Kidney (tissue), 14 donors: ENCODE data around the gene IFNA4. TPM values are rescaled to one million over a fixed set of nuclear protein-coding genes. Genes with fewer than 3 reads are reported as not detected.

Experiments used
- DNase-seq, 5 donors: peaks; one replicate each; pipeline ENCODE4 v3.0.0-alpha.2; 2013 to 2020
- FAIRE-seq: peaks from 2 replicates; lab custom pipeline; 2012; peaks lifted over from hg19 to GRCh38; lab: Jason Lieb, UNC
- H3K27ac ChIP-seq, 2 donors: one replicate each; pipeline ENCODE4 v1.7.0; 2013; ENCODE audit warnings: low read depth in 2 of 2, low read length in 2 of 2, inconsistent platforms in 1 of 2
- H3K27me3 ChIP-seq: one replicate; pipeline ENCODE4 v1.7.1; 2013; ENCODE audit warnings: low read length, inconsistent platforms; ENCODE audit not compliant: control insufficient read depth, insufficient read depth
- H3K36me3 ChIP-seq, 3 donors: one replicate each; pipeline versions ENCODE4 v1.7.0 to v1.7.1; 2013; ENCODE audit warnings: low read length in 3 of 3, control low read depth in 1 of 3, inconsistent platforms in 1 of 3; ENCODE audit not compliant: insufficient read depth in 3 of 3, control insufficient read depth in 2 of 3
- H3K4me1 ChIP-seq, 3 donors: one replicate each; pipeline versions ENCODE4 v1.7.0 to v1.7.1; 2013; ENCODE audit warnings: low read length in 3 of 3, inconsistent platforms in 1 of 3, low read depth in 1 of 3; ENCODE audit not compliant: control insufficient read depth in 2 of 3, insufficient read depth in 2 of 3
- H3K4me3 ChIP-seq, 3 donors: one replicate each; pipeline versions ENCODE4 v1.7.0 to v1.8.1; 2013; ENCODE audit warnings: low read length in 3 of 3, control low read depth in 1 of 3, inconsistent platforms in 1 of 3
- H3K9ac ChIP-seq, 3 donors: one replicate each; pipeline versions ENCODE4 v1.7.0 to v1.7.1; 2013; ENCODE audit warnings: low read length in 3 of 3, control low read depth in 1 of 3, inconsistent platforms in 1 of 3
- H3K9me3 ChIP-seq, 3 donors: one replicate each; pipeline versions ENCODE4 v1.7.0 to v1.7.1; 2013; ENCODE audit warnings: low read length in 3 of 3, control low read depth in 1 of 3, inconsistent platforms in 1 of 3; ENCODE audit not compliant: control insufficient read depth in 2 of 3, insufficient read depth in 1 of 3
- intact Hi-C: fragments of 100-400 bp; cut with DNase I; formaldehyde crosslinking; loops from one replicate; pipeline ENCODE4 v1.11.1; 2022
- polyA plus RNA-seq: library from polyadenylated mRNA; stranded (reverse); fragments of 350-450 nt; fragmentation: Illumina TruSeq; extraction: RNeasy Lipid Tissue Mini Kit (QIAGEN cat#74804); gene quantifications from one replicate; pipeline ENCODE4 v1.2.3, GENCODE V29; 2014; ENCODE audit warnings: low read depth, low replicate concordance; ENCODE audit not compliant: insufficient read depth
- total RNA-seq: library from RNA; stranded (reverse); fragmentation: NEBNext Ultra II Directional; extraction: Animal tissue kit (Norgen Biotek cat#: 25700); gene quantifications from one replicate; pipeline ENCODE4 v1.2.1, GENCODE V29; 2021
- TF ChIP-seq, protein P1 (sequence below): IDR thresholded peaks from 3 replicates; pipeline ENCODE4 v1.5.1; 2012; ENCODE audit warnings: mild to moderate bottlenecking, moderate library complexity, borderline replicate concordance; ENCODE audit not compliant: insufficient read depth; ENCODE audit errors: extremely low read depth
- donor health status: control.
- donor health status: control.
- donor health status: control.
- donor health status: control.
- donor health status: control.
- donor health status: DM: yes; HTN: yes; CAD: no.
- donor health status: Normal renal cell carcinoma (clear cell type).

Gene IFNA4
- total and polyA plus RNA-seq, 2 donors from 2014 or later = not detected

DNA sequence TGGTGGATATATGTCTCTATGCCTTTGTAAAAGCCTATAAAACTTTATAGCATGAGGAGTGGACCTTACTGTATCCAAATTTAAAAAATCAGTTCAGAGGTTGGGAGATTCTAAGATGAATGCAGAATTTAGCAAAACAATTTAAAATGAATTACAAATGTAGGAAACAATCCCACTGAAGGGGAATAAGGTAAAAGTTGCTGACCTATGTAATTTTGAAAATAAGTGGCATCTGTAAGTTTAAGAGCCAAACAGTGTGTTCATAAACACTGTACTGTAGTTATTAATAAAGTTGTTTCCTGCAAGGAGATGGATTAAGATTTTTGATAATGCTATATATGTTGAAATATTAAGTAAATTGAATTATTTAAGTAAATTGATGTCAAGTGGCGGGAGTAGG, 50.4 kb downstream of the IFNA4 start:
- intact Hi-C loops = no loop called here
- TF ChIP-seq, protein P1, sequence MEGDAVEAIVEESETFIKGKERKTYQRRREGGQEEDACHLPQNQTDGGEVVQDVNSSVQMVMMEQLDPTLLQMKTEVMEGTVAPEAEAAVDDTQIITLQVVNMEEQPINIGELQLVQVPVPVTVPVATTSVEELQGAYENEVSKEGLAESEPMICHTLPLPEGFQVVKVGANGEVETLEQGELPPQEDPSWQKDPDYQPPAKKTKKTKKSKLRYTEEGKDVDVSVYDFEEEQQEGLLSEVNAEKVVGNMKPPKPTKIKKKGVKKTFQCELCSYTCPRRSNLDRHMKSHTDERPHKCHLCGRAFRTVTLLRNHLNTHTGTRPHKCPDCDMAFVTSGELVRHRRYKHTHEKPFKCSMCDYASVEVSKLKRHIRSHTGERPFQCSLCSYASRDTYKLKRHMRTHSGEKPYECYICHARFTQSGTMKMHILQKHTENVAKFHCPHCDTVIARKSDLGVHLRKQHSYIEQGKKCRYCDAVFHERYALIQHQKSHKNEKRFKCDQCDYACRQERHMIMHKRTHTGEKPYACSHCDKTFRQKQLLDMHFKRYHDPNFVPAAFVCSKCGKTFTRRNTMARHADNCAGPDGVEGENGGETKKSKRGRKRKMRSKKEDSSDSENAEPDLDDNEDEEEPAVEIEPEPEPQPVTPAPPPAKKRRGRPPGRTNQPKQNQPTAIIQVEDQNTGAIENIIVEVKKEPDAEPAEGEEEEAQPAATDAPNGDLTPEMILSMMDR = no peak
- Histone ChIP-seq H3K4me3 (no peak overlapping the region), H3K36me3 (no peaks in the 10 kb centered on the region), H3K9me3 (no peaks in the 10 kb centered on the region), H3K27me3 (no peaks in the 10 kb centered on the region), H3K9ac (no peak overlapping the region), H3K27ac (no peak overlapping the region), H3K4me1 (no peaks in the 10 kb centered on the region)
- FAIRE-seq (no peak), DNase-seq (no peak)

Other genes with a start within 250 kb of the IFNA4 start
- gene HACD4, start 155.9 kb downstream of the IFNA4 start, total RNA-seq = 2.9 TPM
- 1.3 TPM for gene HACD4, start 155.9 kb downstream of the IFNA4 start, polyA plus RNA-seq
- not detected for gene IFNB1, start 109.6 kb downstream of the IFNA4 start, total RNA-seq
- not detected for gene IFNB1, start 109.6 kb downstream of the IFNA4 start, polyA plus RNA-seq
- gene IFNW1, start 45.8 kb downstream of the IFNA4 start, total RNA-seq = not detected
- not detected for gene IFNW1, start 45.8 kb downstream of the IFNA4 start, polyA plus RNA-seq
- not detected for gene IFNA21, start 20.9 kb downstream of the IFNA4 start, total RNA-seq
- gene IFNA21, start 20.9 kb downstream of the IFNA4 start, polyA plus RNA-seq = not detected
- gene IFNA7, start 14.6 kb upstream of the IFNA4 start, total RNA-seq = not detected
- not detected for gene IFNA7, start 14.6 kb upstream of the IFNA4 start, polyA plus RNA-seq
- not detected for gene IFNA10, start 19.6 kb upstream of the IFNA4 start, total RNA-seq
- gene IFNA10, start 19.6 kb upstream of the IFNA4 start, polyA plus RNA-seq = not detected
- gene IFNA16, start 29.7 kb upstream of the IFNA4 start, total RNA-seq = not detected
- not detected for gene IFNA16, start 29.7 kb upstream of the IFNA4 start, polyA plus RNA-seq
- gene IFNA17, start 40.6 kb upstream of the IFNA4 start, total RNA-seq = not detected
- not detected for gene IFNA17, start 40.6 kb upstream of the IFNA4 start, polyA plus RNA-seq
- not detected for gene IFNA14, start 52.4 kb upstream of the IFNA4 start, total RNA-seq
- gene IFNA14, start 52.4 kb upstream of the IFNA4 start, polyA plus RNA-seq = not detected
- not detected for gene IFNA5, start 117.7 kb upstream of the IFNA4 start, total RNA-seq
- gene IFNA5, start 117.7 kb upstream of the IFNA4 start, polyA plus RNA-seq = not detected
- gene KLHL9, start 147.8 kb upstream of the IFNA4 start, total RNA-seq = 30.5 TPM
- gene KLHL9, start 147.8 kb upstream of the IFNA4 start, polyA plus RNA-seq = 10.4 TPM
- gene IFNA6, start 163.3 kb upstream of the IFNA4 start, total RNA-seq = not detected
- gene IFNA6, start 163.3 kb upstream of the IFNA4 start, polyA plus RNA-seq = not detected
- gene IFNA13, start 180.5 kb upstream of the IFNA4 start, total RNA-seq = not detected
- not detected for gene IFNA13, start 180.5 kb upstream of the IFNA4 start, polyA plus RNA-seq
- gene IFNA2, start 197.8 kb upstream of the IFNA4 start, total RNA-seq = not detected
- gene IFNA2, start 197.8 kb upstream of the IFNA4 start, polyA plus RNA-seq = not detected
- gene IFNA8, start 221.5 kb upstream of the IFNA4 start, total RNA-seq = not detected
- gene IFNA8, start 221.5 kb upstream of the IFNA4 start, polyA plus RNA-seq = not detected